Neural progenitor cell (in vitro differentiated cells): Measurements from ENCODE around the gene ZFAND3. TPM values are rescaled to one million over a fixed set of nuclear protein-coding genes. Genes with fewer than 3 reads are reported as not detected.

ENCODE experiments used
- DNase-seq: peaks from one replicate; pipeline ENCODE4 v3.0.0-alpha.2; 2016; ENCODE audit warnings: low spot score
- H2AFZ ChIP-seq: fragments of 200-600 bp; sonication (generic); replicated peaks from 2 replicates; pipeline ENCODE4 v1.6.1; 2016; ENCODE audit warnings: antibody characterized with exemption
- H3F3A ChIP-seq: fragments of 200-600 bp; sonication (generic); 2 replicates; pipeline ENCODE4 v1.6.1; 2016; ENCODE audit warnings: antibody characterized with exemption, low read depth
- H3K27ac ChIP-seq: fragments of 200-600 bp; sonication (generic); 2 replicates; pipeline ENCODE4 v1.5.1; 2016; ENCODE audit warnings: mild to moderate bottlenecking
- H3K27me3 ChIP-seq: fragments of 200-600 bp; sonication (generic); 2 replicates; pipeline ENCODE4 v1.6.1; 2016; ENCODE audit warnings: mild to moderate bottlenecking, moderate library complexity
- H3K36me3 ChIP-seq: fragments of 200-600 bp; sonication (generic); 2 replicates; pipeline ENCODE4 v1.5.1; 2016
- H3K4me1 ChIP-seq: fragments of 200-600 bp; sonication (generic); 2 replicates; pipeline ENCODE4 v1.6.1; 2016; ENCODE audit warnings: mixed run types
- H3K4me2 ChIP-seq: fragments of 200-600 bp; sonication (generic); 2 replicates; pipeline ENCODE4 v1.6.1; 2016
- H3K4me3 ChIP-seq: fragments of 200-600 bp; sonication (generic); 2 replicates; pipeline ENCODE4 v1.5.1; 2016
- H3K79me2 ChIP-seq: fragments of 200-600 bp; sonication (generic); 2 replicates; pipeline ENCODE4 v1.6.1; 2016; ENCODE audit warnings: low read depth
- H3K9ac ChIP-seq: fragments of 200-600 bp; sonication (generic); 2 replicates; pipeline ENCODE4 v1.6.1; 2016
- H3K9me3 ChIP-seq: fragments of 200-600 bp; sonication (generic); 2 replicates; pipeline ENCODE4 v1.5.1; 2016; ENCODE audit warnings: low read depth
- H4K20me1 ChIP-seq: fragments of 200-600 bp; sonication (generic); 2 replicates; pipeline ENCODE4 v1.6.1; 2016; ENCODE audit warnings: low read depth
- H3K27ac Mint-ChIP-seq: 3 replicates; pipeline ENCODE4 v1.8.0; 2021; ENCODE audit warnings: mixed read lengths
- H3K27me3 Mint-ChIP-seq: 2 replicates; pipeline ENCODE4 v1.8.0; 2022; ENCODE audit warnings: low read depth, mild to moderate bottlenecking, inconsistent platforms, moderate library complexity, mixed read lengths; ENCODE audit not compliant: insufficient read depth
- H3K36me3 Mint-ChIP-seq: 3 replicates; pipeline ENCODE4 v1.8.0; 2021; ENCODE audit warnings: mixed read lengths
- H3K4me1 Mint-ChIP-seq: 3 replicates; pipeline ENCODE4 v1.8.0; 2021; ENCODE audit warnings: mixed read lengths
- H3K4me3 Mint-ChIP-seq: 3 replicates; pipeline ENCODE4 v1.8.0; 2021; ENCODE audit warnings: mild to moderate bottlenecking, moderate library complexity, mixed read lengths
- H3K9me3 Mint-ChIP-seq: 3 replicates; pipeline ENCODE4 v1.8.0; 2020; ENCODE audit warnings: mixed read lengths
- EZH2 ChIP-seq: fragments of 200-600 bp; sonication (generic); IDR thresholded peaks from 2 replicates; pipeline ENCODE4 v1.6.1; 2017; ENCODE audit warnings: antibody characterized with exemption, mild to moderate bottlenecking, moderate library complexity
- EZH2phosphoT487 ChIP-seq: fragments of 200-600 bp; sonication (generic); IDR thresholded peaks from 2 replicates; pipeline ENCODE4 v1.6.1; 2017; ENCODE audit warnings: antibody characterized with exemption
- total RNA-seq: library from RNA; depleted of rRNA; stranded (reverse); fragments of >200 nt; gene quantifications from 2 replicates; pipeline ENCODE4 v1.2.3, GENCODE V29; 2015; ENCODE audit warnings: low replicate concordance
- TF ChIP-seq, protein P1 (sequence below): fragments of 200-600 bp; sonication (generic); IDR thresholded peaks from 2 replicates; pipeline ENCODE4 v1.5.1; 2017; ENCODE audit warnings: antibody characterized with exemption, mild to moderate bottlenecking

Gene ZFAND3
- total RNA-seq, 1 donor from 2014 or later, result 24.3 TPM

DNA sequence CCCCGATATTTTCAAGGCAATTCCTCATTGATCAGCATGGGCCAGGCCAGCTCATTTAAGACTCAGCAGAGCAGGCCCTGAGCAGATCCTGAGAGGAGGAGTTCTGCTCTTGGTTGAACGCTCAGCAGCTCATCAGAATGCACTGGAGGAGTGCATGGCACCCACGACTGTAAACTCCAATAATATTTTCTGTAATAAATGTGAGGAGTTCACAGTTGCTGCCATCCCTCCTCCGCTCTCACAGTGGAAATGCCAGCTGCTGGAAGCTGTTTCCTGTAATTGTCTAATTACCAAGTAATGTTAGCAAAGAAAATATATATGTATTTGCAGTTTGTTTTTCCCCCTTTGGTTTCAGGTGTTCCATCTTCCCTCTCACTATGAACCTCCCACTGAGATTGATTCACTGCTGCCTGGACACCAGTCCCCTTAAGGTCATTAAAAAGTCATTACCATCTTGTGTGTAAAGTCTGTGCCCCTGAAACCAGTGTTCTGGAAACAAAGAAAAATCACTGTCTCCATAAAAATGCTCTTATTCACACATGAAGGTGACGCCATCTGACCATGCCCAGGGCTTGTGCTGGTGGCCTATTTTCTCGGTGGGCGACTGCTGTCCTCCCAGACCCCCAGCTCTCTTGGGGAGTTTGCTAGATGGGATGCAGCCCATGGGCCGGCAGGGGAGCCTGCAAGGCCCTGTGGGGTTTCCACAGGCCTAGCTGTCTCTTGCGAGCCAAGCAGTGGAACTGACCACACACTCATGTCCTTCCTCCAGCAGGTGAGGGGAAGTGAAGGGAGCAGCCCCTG, 374.2 kb downstream of the ZFAND3 start:
- no peaks in the 10 kb centered on the region for H3K9me3 Mint-ChIP-seq
- Histone ChIP-seq H3F3A (peaks cover 16% of the 10 kb centered on the region), H3K4me2 (no peak overlapping the region), H3K9me3 (no peaks in the 10 kb centered on the region), H3K36me3 (no peaks in the 10 kb centered on the region), H2AFZ (no peak overlapping the region), H3K79me2 (no peaks in the 10 kb centered on the region), H3K4me1 (peaks cover 31% of the 10 kb centered on the region), H3K9ac (no peak overlapping the region), H3K4me3 (no peak overlapping the region), H3K27me3 (no peaks in the 10 kb centered on the region), H4K20me1 (peaks cover 8% of the 10 kb centered on the region), H3K27ac (no peak overlapping the region)
- DNase-seq, result no peak
- no peak overlapping the region for H3K27ac Mint-ChIP-seq
- no peak overlapping the region for H3K4me3 Mint-ChIP-seq
- peaks cover 57% of the 10 kb centered on the region for H3K4me1 Mint-ChIP-seq
- H3K27me3 Mint-ChIP-seq, result peaks cover 6% of the 10 kb centered on the region
- H3K36me3 Mint-ChIP-seq, result no peaks in the 10 kb centered on the region
- no peak for TF ChIP-seq EZH2
- TF ChIP-seq, protein P1, sequence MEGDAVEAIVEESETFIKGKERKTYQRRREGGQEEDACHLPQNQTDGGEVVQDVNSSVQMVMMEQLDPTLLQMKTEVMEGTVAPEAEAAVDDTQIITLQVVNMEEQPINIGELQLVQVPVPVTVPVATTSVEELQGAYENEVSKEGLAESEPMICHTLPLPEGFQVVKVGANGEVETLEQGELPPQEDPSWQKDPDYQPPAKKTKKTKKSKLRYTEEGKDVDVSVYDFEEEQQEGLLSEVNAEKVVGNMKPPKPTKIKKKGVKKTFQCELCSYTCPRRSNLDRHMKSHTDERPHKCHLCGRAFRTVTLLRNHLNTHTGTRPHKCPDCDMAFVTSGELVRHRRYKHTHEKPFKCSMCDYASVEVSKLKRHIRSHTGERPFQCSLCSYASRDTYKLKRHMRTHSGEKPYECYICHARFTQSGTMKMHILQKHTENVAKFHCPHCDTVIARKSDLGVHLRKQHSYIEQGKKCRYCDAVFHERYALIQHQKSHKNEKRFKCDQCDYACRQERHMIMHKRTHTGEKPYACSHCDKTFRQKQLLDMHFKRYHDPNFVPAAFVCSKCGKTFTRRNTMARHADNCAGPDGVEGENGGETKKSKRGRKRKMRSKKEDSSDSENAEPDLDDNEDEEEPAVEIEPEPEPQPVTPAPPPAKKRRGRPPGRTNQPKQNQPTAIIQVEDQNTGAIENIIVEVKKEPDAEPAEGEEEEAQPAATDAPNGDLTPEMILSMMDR, result no peak
- TF ChIP-seq EZH2phosphoT487, result no peak

DNA sequence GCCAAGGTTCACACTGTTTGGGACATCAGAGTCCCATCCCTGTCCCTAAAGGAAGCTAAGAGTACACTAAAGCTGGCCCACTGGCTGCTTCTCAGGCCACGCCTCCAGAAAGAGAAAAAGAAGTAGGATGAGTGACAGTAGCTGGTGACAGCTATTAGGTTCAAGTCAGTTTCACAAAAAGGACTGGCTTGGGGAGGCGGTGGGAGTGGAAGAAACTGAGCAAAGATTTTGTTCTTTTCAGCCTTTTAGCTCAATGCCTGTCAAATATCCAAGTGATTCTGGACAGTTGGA, 374.7 kb downstream of the ZFAND3 start:
- H3K4me1 Mint-ChIP-seq, result peaks cover 54% of the 10 kb centered on the region
- Histone ChIP-seq H3F3A (peaks cover 16% of the 10 kb centered on the region), H3K36me3 (no peaks in the 10 kb centered on the region), H3K27me3 (no peaks in the 10 kb centered on the region), H2AFZ (no peak overlapping the region), H4K20me1 (peaks cover 8% of the 10 kb centered on the region), H3K9ac (no peak overlapping the region), H3K27ac (no peak overlapping the region), H3K4me1 (peaks cover 28% of the 10 kb centered on the region), H3K79me2 (no peaks in the 10 kb centered on the region), H3K4me3 (no peak overlapping the region), H3K9me3 (no peaks in the 10 kb centered on the region), H3K4me2 (no peak overlapping the region)
- H3K27me3 Mint-ChIP-seq, result peaks cover 6% of the 10 kb centered on the region
- TF ChIP-seq EZH2phosphoT487 (no peak), EZH2 (no peak)
- TF ChIP-seq, protein P1, result no peak
- no peak overlapping the region for H3K27ac Mint-ChIP-seq
- no peaks in the 10 kb centered on the region for H3K36me3 Mint-ChIP-seq
- no peak for DNase-seq
- H3K9me3 Mint-ChIP-seq, result no peaks in the 10 kb centered on the region
- H3K4me3 Mint-ChIP-seq, result no peak overlapping the region

DNA sequence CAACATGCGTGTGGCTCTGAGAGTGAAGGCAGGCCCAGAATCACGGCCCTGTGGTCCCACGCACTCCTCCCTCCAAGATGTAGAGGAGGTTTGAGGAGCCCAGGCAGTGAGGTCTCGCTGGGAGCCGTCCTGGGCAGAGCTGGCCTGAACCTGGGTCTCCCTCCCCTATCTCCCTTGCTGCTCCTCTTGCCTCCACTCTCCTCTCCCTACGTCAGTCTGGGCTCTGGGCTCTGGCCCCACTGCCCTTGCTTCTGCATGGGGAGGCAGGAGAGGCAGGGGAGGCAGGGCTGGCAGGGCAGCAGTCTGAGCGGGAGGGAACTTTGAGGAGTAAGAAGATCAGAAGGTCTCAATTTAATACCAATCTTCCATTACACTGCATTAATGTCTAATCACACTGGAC, 375.1 kb downstream of the ZFAND3 start:
- Mint-ChIP-seq H3K4me3 (no peak overlapping the region), H3K27ac (no peak overlapping the region), H3K4me1 (peaks cover 54% of the 10 kb centered on the region), H3K27me3 (peaks cover 6% of the 10 kb centered on the region), H3K9me3 (no peaks in the 10 kb centered on the region), H3K36me3 (no peaks in the 10 kb centered on the region)
- Histone ChIP-seq H2AFZ (no peak overlapping the region), H3K79me2 (no peaks in the 10 kb centered on the region), H3K4me3 (no peak overlapping the region), H3K27ac (no peak overlapping the region), H3K9me3 (no peaks in the 10 kb centered on the region), H3K27me3 (no peaks in the 10 kb centered on the region), H3K4me1 (peaks cover 28% of the 10 kb centered on the region), H3K9ac (no peak overlapping the region), H4K20me1 (peaks cover 8% of the 10 kb centered on the region), H3K36me3 (no peaks in the 10 kb centered on the region), H3K4me2 (no peak overlapping the region), H3F3A (peaks cover 16% of the 10 kb centered on the region)
- TF ChIP-seq EZH2, result no peak
- no peak for TF ChIP-seq EZH2phosphoT487
- TF ChIP-seq, protein P1, result no peak
- DNase-seq, result no peak
